ENCODE results near the gene ZBTB32. TPM values are rescaled to one million over a fixed set of nuclear protein-coding genes. Genes with fewer than 3 reads are reported as not detected.

ZBTB32 gene
- total and polyA plus RNA-seq, 2 of the 8 experiments (the other 6 are each of a cell fraction or from before 2014, with no cell fraction given) = 0.11 to 0.50 TPM

GRCh38 chr19:35759697-35760096, 55.3 kb downstream of the ZBTB32 start (continued):
- no peak for TF ChIP-seq HDAC6 (IDR thresholded peaks at IDR 0.05; ENCODE audit: low read depth, low read length)
- TF ChIP-seq FOSL1 (IDR thresholded peaks at IDR 0.05; ENCODE audit: insufficient read depth, low read depth, low read length) = no peak
